Cardiac septum (tissue), 1 donor: ENCODE measurements around the gene GALE. TPM values are rescaled to one million over a fixed set of nuclear protein-coding genes. Genes with fewer than 3 reads are reported as not detected.
"Not testable (repeated sequence)": the region's sequence is repeated elsewhere in the genome, so short reads cannot be mapped to it uniquely, and the experiment has no call there.

Experiments
- DNase-seq: peaks from one replicate; pipeline ENCODE4 v3.0.0-alpha.2; 2020; ENCODE audit warnings: low spot score
- intact Hi-C: fragments of 100-400 bp; cut with DNase I; formaldehyde crosslinking; loops from one replicate; pipeline ENCODE4 v1.14.0; 2022
- total RNA-seq: library from RNA; stranded (reverse); fragmentation: NEBNext Ultra II Directional; extraction: Animal tissue kit (Norgen Biotek cat#: 25700); gene quantifications from one replicate; pipeline ENCODE4 v1.2.1, GENCODE V29; 2021
- donor health status: DM: no; HTN: no; CAD: no.

GALE gene
- total RNA-seq, 1 donor from 2014 or later = 11.5 TPM

DNA sequence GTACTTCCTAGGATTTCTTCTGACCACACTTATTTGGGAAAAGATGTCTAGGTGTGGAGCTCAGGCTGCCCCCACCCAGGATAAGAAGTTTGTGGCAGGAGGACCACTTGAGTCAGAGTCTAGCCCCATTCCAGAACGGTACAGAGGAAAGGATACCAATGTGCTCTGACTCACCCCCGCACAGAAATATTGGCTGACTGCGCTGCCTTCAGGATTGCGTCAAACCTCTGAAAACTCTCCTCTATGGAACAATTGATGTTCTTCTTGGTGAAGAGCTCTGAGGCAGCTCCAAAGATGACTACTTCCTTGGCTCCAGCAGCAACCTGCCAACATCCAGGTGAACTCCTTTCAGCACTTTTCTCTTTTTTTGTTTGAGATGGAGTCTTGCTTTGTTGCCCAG is 13.5 kb upstream of the GALE start:
- no peak for DNase-seq
- intact Hi-C loops = loop anchor here (5.0 kb wide), 2 partner anchors 103 to 213 kb away; no protein-coding TSS in a partner anchor

DNA sequence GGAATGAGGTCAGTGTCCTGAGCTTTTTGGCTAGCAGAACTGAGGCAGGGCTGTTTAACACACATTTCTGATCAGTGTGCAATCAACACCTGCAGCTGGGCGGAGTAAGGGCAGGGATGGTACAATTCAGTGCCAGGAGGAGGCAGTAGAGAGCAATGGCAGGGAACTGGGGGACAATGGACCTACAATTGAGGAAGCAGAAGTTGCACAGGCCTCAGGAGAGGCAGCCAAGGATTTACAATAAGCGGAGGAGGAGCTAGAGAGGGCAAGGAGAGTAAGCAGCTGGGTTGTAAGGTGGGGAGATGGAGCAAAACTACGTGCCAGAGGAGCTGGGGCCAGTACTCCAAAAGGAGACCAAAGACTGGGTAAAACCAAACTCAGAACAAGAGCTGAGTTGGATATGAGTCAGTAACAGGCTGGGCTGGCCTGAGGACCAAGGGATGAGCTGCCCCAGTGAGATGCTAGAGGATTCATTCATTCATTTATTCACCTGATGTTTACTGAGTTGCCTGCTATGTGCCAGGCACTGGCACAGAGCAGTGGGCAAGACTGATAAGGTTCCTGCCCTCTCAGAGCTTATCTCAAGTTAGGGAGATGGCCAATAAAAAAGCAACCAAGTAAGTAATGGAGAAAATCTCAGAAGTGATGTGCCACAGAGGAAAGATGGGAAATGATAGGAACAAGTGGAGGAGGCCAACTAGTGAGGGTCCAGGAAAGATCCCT is 10.4 kb upstream of the GALE start:
- intact Hi-C loops = loop anchor here (5.0 kb wide), 2 partner anchors 106 to 216 kb away; no protein-coding TSS in a partner anchor
- DNase-seq = no peak

DNA sequence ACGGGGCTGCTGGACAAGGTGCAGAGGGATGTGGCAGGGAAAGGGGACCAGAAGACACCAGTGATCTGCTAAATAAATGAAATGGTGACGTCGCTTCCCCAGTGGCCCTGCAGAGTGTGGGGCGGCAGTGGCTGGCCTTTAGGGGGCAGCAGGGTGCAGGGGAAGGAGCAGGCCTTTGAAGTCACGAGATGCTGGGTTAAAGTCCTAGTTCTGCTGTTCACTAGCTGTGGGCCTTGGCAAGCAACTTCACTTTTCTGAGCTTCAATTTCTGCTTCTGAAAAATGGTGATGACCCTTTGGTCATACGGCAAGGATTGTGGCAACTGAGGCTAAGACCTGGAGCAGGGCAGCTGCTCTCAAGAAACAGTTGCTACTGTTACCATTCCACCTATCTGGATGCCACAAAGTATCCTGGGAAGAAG is 9.2 kb upstream of the GALE start:
- intact Hi-C loops = loop anchor here (5.0 kb wide), 2 partner anchors 108 to 218 kb away; no protein-coding TSS in a partner anchor

DNA sequence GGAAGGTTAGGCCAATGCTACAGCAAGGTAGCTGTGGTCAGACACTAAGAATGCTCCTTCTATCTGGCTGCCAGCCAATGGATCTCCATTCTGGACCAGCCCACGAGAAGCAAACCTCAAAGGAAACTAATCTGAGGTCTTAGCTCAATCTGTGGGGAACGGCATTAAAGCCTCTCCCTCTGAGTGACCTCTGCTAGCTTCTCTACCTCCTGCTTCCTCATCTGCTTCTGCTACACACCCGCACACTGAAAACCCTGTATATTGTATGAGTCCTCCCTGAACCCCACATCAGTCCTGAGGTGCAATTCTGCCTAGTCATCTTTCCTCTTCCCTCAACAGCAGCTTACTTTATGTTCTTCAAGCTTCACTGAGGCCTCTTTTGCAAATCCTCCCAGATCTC is 6.9 kb upstream of the GALE start:
- DNase-seq = no peak
- intact Hi-C loops = no loop called here

More for the DNA sequence above, 9.2 kb upstream of the GALE start:
- DNase-seq = no peak

DNA sequence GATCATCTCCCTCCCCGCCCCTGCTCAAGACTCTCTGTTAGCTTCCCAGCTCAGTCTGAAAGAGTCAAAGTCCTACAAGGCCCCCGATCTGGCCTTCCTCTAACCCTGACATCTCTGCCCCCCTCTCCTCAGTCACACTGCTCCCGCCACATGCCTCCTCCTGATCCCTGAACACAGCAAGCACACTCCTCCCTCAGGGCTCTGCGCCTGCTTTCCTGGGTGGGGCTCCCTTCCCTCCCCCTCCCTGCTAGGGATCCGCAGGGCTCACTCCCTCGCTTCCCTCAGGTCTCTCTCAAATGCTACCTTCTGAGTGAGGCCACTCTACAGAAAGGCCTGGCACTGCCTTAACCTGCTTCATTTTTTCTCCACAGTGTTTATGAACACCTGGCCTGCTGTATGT is 5.7 kb upstream of the GALE start:
- intact Hi-C loops = no loop called here
- DNase-seq = no peak

- intact Hi-C loops = no loop called here
- DNase-seq = no peak
Observed at GRCh38 chr1:23805025-23805424, 4.5 kb upstream of the GALE start.

DNA sequence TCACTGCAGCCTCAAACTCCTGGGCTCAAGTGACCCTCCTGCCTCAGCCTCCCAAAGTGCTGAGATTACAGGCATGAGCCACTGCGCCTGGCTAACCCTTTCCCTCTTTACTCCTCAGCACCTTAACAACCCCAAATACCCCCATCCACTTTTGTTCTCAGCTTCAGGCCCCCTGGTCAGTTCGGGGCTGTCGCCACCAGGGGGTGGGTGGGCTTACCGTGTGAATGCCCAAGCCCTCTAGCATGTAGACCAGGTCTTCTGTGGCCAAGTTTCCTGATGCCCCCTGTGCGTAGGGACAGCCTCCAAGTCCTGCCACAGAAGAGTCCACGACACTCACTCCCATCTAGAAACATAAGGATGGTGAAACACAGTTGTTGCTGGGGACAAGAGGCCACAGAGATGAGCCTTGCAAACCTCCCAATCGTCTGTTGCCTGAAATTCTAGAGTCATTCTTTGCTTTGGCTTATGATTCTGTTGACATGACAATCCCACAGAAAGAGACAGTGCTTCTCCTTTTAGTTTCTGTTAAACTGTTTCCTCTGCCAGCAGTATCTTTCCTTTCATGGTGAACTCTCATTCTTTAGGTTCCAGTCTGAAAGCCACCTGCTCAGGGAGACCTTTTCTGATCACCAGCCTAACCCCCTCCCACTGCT is 3.8 kb upstream of the GALE start:
- intact Hi-C loops = no loop called here
- DNase-seq = no peak

DNA sequence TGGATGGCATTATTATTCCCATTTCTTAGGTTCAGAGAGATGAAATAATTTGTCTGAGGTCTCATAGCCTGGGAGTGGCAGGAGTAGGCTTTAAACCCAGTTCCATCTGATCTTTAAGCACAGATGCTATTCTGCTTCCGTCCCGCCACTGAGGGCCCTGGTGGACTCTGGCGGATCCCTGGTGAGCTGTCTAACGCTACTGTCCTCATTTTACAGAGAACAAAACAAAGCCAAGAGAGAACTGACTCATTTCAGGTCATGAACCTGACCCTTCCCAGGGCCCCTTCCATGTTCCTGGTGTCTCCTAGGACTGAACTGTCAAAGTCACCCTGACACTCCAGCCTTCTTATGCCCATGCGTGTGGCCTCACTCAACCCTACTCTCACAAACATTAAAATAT is 3.1 kb upstream of the GALE start:
- intact Hi-C loops = no loop called here
- no peak for DNase-seq

DNA sequence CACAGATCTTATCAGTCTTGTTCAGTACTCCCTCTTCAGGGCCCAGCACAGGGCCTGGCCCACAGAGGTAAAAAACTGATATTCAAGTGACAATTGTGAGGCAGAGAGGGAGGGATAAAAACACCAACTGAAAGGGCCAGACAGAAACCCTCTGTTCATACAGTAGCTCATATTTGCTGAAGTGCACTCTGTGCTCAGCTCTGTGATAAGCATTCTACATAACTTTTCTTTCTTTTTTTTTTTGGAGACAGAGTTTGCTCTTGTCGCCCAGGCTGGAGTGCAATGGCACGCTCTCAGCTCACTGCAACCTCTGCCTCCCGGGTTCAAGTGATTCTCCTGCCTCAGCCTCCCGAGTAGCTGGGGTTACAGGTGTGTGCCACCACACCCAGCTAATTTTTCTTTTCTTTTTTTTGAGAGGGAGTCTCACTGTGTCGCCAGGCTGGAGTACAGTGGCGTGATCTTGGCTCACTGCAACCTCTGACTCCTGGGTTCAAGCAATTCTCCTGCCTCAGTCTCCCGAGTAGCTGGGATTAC is 2.3 kb upstream of the GALE start:
- DNase-seq, intact Hi-C loops: not testable (repeated sequence)

DNA sequence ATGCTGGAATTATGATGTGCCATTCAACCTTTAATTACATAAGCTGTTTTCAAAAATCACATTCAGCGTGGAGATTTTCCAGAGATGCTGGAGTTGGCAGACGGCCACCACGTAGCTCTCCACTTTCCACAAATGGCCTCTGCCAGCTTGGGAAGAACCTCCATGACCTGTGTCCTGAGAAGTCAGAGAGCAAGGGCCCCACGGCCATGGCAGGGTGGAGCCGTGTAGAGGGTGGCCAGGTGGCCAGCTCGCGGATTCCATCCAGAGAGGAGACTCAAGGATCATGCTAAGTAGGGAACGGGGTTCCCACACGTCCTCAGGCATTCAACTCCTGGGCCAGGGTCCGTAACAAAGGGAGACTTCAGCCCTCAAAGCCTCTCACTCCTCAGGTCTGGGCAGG is 1.3 kb upstream of the GALE start:
- intact Hi-C loops = no loop called here
- DNase-seq = no peak

GRCh38 chr1:23801338-23801748 is 789 bp upstream of the GALE start:
- intact Hi-C loops = no loop called here
- DNase-seq = no peak

DNA sequence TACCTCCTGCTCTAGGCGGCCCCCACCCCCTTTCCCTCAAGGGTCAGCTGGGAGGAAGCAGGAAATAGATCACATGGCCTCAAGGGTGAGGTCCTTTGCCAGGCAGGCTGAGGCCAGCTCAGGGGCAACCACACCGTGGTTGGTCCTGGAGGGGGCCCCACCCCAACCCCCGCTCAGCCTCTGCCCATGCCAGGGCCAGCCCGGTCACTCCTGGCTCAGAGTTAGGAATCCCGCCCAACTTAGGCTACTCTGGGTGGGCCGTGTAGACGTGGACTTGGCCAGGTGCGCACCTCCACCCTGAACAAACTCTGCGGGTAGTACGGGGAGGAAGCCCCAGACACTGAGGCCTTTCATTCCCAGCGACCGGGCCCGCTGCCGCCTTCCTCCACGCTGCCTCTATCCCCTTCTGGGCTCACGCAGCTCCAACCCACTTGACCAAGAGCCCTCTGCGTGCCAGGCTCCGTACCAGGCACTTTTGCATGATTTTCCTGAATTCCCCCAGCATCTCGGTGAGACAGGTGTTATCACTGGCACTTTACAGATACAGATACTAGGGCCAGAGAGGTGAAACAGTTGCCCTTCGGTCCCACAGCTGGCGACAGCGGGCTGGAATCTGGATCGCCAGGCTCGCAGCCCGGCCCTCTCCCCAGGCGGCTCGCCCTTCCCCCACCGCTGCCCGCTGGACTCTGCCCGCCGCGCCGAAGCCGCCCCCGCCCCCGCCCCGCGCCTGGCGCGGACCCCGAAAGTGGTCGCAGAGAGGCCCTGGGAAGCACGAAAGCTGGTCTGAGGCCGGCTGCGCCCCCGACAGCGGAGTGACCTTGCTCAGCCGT is 769 bp downstream of the GALE start:
- DNase-seq = no peak
- intact Hi-C loops = loop anchor here (1.0 kb wide), 1 partner anchor 8 kb away; the partner anchor contains the start of gene LYPLA2

GRCh38 chr1:23799255-23799569 is 1.3 kb downstream of the GALE start:
- intact Hi-C loops = no loop called here
- no peak for DNase-seq

- DNase-seq = no peak
- intact Hi-C loops = no loop called here
Observed at GRCh38 chr1:23798662-23799142, 1.9 kb downstream of the GALE start.

- DNase-seq = no peak
- intact Hi-C loops = no loop called here
Observed at GRCh38 chr1:23797478-23798448, 2.8 kb downstream of the GALE start.

DNA sequence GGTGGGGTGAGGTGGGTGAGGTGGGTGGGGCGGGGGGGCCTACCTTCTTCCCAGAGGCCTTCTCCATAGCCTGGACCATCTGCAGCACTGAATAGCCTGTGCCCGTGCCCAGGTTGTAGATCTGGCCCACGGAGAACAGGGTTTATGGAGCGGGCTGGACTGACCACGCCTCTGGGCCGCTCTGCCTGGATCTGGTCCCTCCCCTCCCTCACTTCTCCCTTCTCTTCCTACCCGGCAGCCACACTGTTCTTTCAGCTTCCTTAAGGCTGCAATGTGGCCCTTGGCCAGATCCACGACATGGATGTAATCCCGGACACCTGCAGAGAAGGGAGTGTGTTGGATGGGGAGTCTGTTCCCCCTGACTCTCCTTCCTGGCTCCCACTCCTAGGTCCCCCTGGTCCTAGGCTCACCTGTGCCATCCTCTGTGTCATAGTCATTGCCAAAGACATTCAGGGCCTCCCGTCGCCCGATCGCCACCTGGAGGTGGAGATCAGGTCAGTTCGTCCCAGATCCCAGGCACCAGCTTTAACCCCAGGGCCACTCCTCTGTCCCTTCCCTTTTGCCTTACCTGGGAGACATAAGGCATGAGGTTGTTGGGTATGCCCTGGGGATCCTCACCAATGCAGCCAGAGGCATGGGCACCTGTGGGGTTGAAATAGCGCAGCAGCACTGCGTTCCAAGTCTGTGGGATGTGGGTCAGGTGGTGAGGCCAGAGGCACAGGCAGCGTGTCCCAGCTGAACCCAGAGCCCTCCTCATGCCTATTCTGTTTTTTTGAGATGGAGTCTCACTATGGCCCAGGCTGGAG is 3.9 kb downstream of the GALE start:
- no peak for DNase-seq
- intact Hi-C loops = no loop called here

DNA sequence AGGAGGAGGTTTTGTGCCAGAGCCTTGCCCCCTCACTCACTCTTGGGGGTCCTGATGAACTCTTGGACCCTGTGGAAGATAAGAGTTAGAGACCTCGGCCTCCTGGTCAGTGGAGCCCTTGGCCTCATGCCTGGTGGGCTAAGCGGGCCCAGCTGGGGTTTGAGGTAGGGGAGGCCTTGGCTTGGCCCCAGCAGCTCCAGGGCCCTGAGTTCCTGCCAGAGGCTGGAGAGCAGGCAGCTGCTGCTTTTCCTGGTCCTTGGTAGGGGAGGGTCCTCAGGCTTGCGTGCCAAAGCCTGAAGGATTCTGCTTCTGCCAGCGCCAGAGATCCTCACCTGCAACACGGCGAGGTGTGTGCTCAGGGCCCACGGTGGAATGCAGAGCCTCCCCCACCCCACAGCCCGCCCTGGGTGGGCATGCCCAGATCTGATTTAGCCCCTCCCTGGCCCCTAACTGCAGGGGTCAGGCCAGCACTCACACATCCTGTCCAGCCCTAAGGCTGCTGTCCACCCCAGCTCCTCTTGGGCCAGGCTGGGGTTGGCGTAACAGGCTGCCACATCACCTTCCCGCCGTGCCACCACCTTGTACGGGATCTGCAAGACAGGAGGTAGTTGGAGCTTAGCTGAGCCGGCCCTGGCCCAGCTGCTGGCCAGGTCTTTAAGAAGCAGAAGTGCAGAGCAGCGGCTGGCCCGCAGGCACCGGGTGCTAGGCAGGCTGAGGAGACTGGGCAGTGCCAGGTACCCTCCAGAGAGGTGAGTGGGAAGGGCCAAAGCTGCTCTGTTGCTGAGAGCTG is 4.7 kb downstream of the GALE start:
- intact Hi-C loops = no loop called here
- DNase-seq = no peak
